HFFc6 (cell line): ENCODE measurements around the gene KRT6B. TPM values are rescaled to one million over a fixed set of nuclear protein-coding genes. Genes with fewer than 3 reads are reported as not detected.
A peak's percentile ranks its signal among the peaks of the same experiment; 100 is the strongest.

Source experiments
- DNase-seq: peaks from one replicate; pipeline ENCODE4 v3.0.0-alpha.2; 2018
- H3K27ac Mint-ChIP-seq: 2 replicates; pipeline ENCODE4 v1.8.0; 2020; ENCODE audit warnings: mild to moderate bottlenecking, mixed read lengths
- H3K27me3 Mint-ChIP-seq: 2 replicates; pipeline ENCODE4 v1.8.0; 2021; ENCODE audit warnings: mild to moderate bottlenecking, moderate library complexity, mixed read lengths; ENCODE audit not compliant: insufficient read depth
- H3K36me3 Mint-ChIP-seq: 2 replicates; pipeline ENCODE4 v1.8.0; 2021; ENCODE audit warnings: low read depth, mixed read lengths
- H3K4me1 Mint-ChIP-seq: 2 replicates; pipeline ENCODE4 v1.8.0; 2020; ENCODE audit warnings: low read depth, mixed read lengths
- H3K4me3 Mint-ChIP-seq: 2 replicates; pipeline ENCODE4 v1.8.0; 2020; ENCODE audit warnings: mild to moderate bottlenecking, moderate library complexity, mixed read lengths
- H3K9me3 Mint-ChIP-seq: 2 replicates; pipeline ENCODE4 v1.8.0; 2020; ENCODE audit warnings: mild to moderate bottlenecking, mixed read lengths
- CTCF ChIP-seq: fragments of 200-600 bp; sonication (generic); IDR thresholded peaks from 2 replicates; pipeline ENCODE4 v1.5.0; 2021; ENCODE audit warnings: antibody characterized with exemption, mild to moderate bottlenecking
- total RNA-seq, 6 experiments: library from RNA; stranded (reverse); fragmentation: NEBNext Ultra II Directional; extraction: Animal tissue kit (Norgen Biotek cat#: 25700); gene quantifications; 2 replicates in 1 of 6; 3 replicates in 5 of 6; pipeline ENCODE4 v1.2.3, GENCODE V29; 2021

Gene KRT6B
- total RNA-seq, 6 experiments from 2014 or later = not detected

GRCh38 chr12:52436828-52437474 is 15.0 kb downstream of the KRT6B start:
- Mint-ChIP-seq H3K36me3 (no peaks in the 10 kb centered on the region), H3K27ac (no peak overlapping the region), H3K27me3 (peaks cover 23% of the 10 kb centered on the region), H3K4me3 (no peak overlapping the region), H3K9me3 (no peaks in the 10 kb centered on the region), H3K4me1 (peaks cover 47% of the 10 kb centered on the region)
- TF ChIP-seq CTCF = no peak
- no peak for DNase-seq

GRCh38 chr12:52436000-52436827 is 15.7 kb downstream of the KRT6B start:
- no peak for TF ChIP-seq CTCF
- Mint-ChIP-seq H3K27me3 (peaks cover 23% of the 10 kb centered on the region), H3K27ac (no peak overlapping the region), H3K4me1 (peaks cover 40% of the 10 kb centered on the region), H3K9me3 (no peaks in the 10 kb centered on the region), H3K4me3 (no peak overlapping the region), H3K36me3 (no peaks in the 10 kb centered on the region)
- DNase-seq = no peak

- H3K4me3 Mint-ChIP-seq = no peak overlapping the region
- DNase-seq = no peak
- peaks cover 28% of the 10 kb centered on the region for H3K27me3 Mint-ChIP-seq
- no peak for TF ChIP-seq CTCF
- H3K27ac Mint-ChIP-seq = no peak overlapping the region
- no peaks in the 10 kb centered on the region for H3K9me3 Mint-ChIP-seq
- H3K4me1 Mint-ChIP-seq = peaks cover 34% of the 10 kb centered on the region
- H3K36me3 Mint-ChIP-seq = no peaks in the 10 kb centered on the region
Measured at GRCh38 chr12:52435659-52435999, 16.3 kb downstream of the KRT6B start.

- H3K9me3 Mint-ChIP-seq = no peaks in the 10 kb centered on the region
- no peak overlapping the region for H3K27ac Mint-ChIP-seq
- peak; percentile 4 for DNase-seq
- peaks cover 28% of the 10 kb centered on the region for H3K27me3 Mint-ChIP-seq
- TF ChIP-seq CTCF = no peak
- H3K36me3 Mint-ChIP-seq = no peaks in the 10 kb centered on the region
- H3K4me3 Mint-ChIP-seq = no peak overlapping the region
- peaks cover 27% of the 10 kb centered on the region for H3K4me1 Mint-ChIP-seq
Measured at GRCh38 chr12:52434760-52435530, 17.0 kb downstream of the KRT6B start.

GRCh38 chr12:52434081-52434733 is 17.7 kb downstream of the KRT6B start, which contains the start of gene KRT75:
Gene KRT75, minus strand, starts transcription at chr12:52434371. Its CDS starts 67 bp downstream, at chr12:52434304.
- DNase-seq = no peak
- Mint-ChIP-seq H3K36me3 (no peaks in the 10 kb centered on the region), H3K27ac (no peak within 1 kb of the TSS), H3K9me3 (no peaks in the 10 kb centered on the region), H3K4me1 (peaks cover 24% of the 10 kb centered on the region), H3K27me3 (peaks cover 35% of the 10 kb centered on the region), H3K4me3 (no peak within 1 kb of the TSS)
- TF ChIP-seq CTCF = no peak
